Measurements from ENCODE around the gene FTCD.

FTCD gene

GRCh38 chr21:46126309-46127238, 28.8 kb downstream of the FTCD start:
- H3K4me1 ChIP-seq (ENCODE audit: control insufficient read depth, low read depth, low read length), result no peaks in the 10 kb centered on the region
- no peaks in the 10 kb centered on the region for H3K36me3 ChIP-seq (ENCODE audit: control insufficient read depth, low read depth, low read length)
- H3K27ac ChIP-seq (ENCODE audit: low read length), result no peak overlapping the region
- H3K9me3 ChIP-seq (ENCODE audit: control insufficient read depth, low read depth, low read length), result no peaks in the 10 kb centered on the region
- no peak overlapping the region for H3K9ac ChIP-seq (ENCODE audit: low read length)
- H3K27me3 ChIP-seq (ENCODE audit: control insufficient read depth, insufficient read depth, low read length), result no peaks in the 10 kb centered on the region
- no peak overlapping the region for H3K4me3 ChIP-seq (ENCODE audit: low read length)

GRCh38 chr21:46125846-46126301, 29.5 kb downstream of the FTCD start:
- Histone ChIP-seq H3K27me3 (ENCODE audit: control insufficient read depth, insufficient read depth, low read length) (no peaks in the 10 kb centered on the region), H3K4me3 (ENCODE audit: low read length) (no peak overlapping the region), H3K4me1 (ENCODE audit: control insufficient read depth, low read depth, low read length) (no peaks in the 10 kb centered on the region), H3K9me3 (ENCODE audit: control insufficient read depth, low read depth, low read length) (no peaks in the 10 kb centered on the region), H3K27ac (ENCODE audit: low read length) (no peak overlapping the region), H3K9ac (ENCODE audit: low read length) (no peak overlapping the region), H3K36me3 (ENCODE audit: control insufficient read depth, low read depth, low read length) (no peaks in the 10 kb centered on the region)

GRCh38 chr21:46124926-46125845, 30.2 kb downstream of the FTCD start:
- no peaks in the 10 kb centered on the region for H3K36me3 ChIP-seq (ENCODE audit: control insufficient read depth, low read depth, low read length)
- H3K9ac ChIP-seq (ENCODE audit: low read length), result no peak overlapping the region
- H3K4me1 ChIP-seq (ENCODE audit: control insufficient read depth, low read depth, low read length), result no peaks in the 10 kb centered on the region
- H3K4me3 ChIP-seq (ENCODE audit: low read length), result no peak overlapping the region
- H3K27me3 ChIP-seq (ENCODE audit: control insufficient read depth, insufficient read depth, low read length), result no peaks in the 10 kb centered on the region
- H3K9me3 ChIP-seq (ENCODE audit: control insufficient read depth, low read depth, low read length), result no peaks in the 10 kb centered on the region
- H3K27ac ChIP-seq (ENCODE audit: low read length), result no peak overlapping the region

- no peaks in the 10 kb centered on the region for H3K27me3 ChIP-seq (ENCODE audit: control insufficient read depth, insufficient read depth, low read length)
- no peak overlapping the region for H3K9ac ChIP-seq (ENCODE audit: low read length)
- H3K4me1 ChIP-seq (ENCODE audit: control insufficient read depth, low read depth, low read length), result no peaks in the 10 kb centered on the region
- H3K9me3 ChIP-seq (ENCODE audit: control insufficient read depth, low read depth, low read length), result no peaks in the 10 kb centered on the region
- no peaks in the 10 kb centered on the region for H3K36me3 ChIP-seq (ENCODE audit: control insufficient read depth, low read depth, low read length)
- H3K4me3 ChIP-seq (ENCODE audit: low read length), result no peak overlapping the region
- no peak overlapping the region for H3K27ac ChIP-seq (ENCODE audit: low read length)
Measured at GRCh38 chr21:46124083-46124925, 31.1 kb downstream of the FTCD start.

GRCh38 chr21:46122758-46123683, 32.4 kb downstream of the FTCD start:
- H3K9ac ChIP-seq (ENCODE audit: low read length), result no peak overlapping the region
- H3K36me3 ChIP-seq (ENCODE audit: control insufficient read depth, low read depth, low read length), result no peaks in the 10 kb centered on the region

GRCh38 chr21:46122237-46122671, 33.1 kb downstream of the FTCD start:
- Histone ChIP-seq H3K27me3 (ENCODE audit: control insufficient read depth, insufficient read depth, low read length) (no peaks in the 10 kb centered on the region), H3K36me3 (ENCODE audit: control insufficient read depth, low read depth, low read length) (no peaks in the 10 kb centered on the region), H3K4me1 (ENCODE audit: control insufficient read depth, low read depth, low read length) (no peaks in the 10 kb centered on the region), H3K4me3 (ENCODE audit: low read length) (no peak overlapping the region), H3K9ac (ENCODE audit: low read length) (no peak overlapping the region), H3K27ac (ENCODE audit: low read length) (no peak overlapping the region), H3K9me3 (ENCODE audit: control insufficient read depth, low read depth, low read length) (no peaks in the 10 kb centered on the region)

More at GRCh38 chr21:46122758-46123683, 32.4 kb downstream of the FTCD start:
- H3K27me3 ChIP-seq (ENCODE audit: control insufficient read depth, insufficient read depth, low read length), result no peaks in the 10 kb centered on the region
- H3K4me3 ChIP-seq (ENCODE audit: low read length), result no peak overlapping the region
- H3K4me1 ChIP-seq (ENCODE audit: control insufficient read depth, low read depth, low read length), result no peaks in the 10 kb centered on the region
- H3K9me3 ChIP-seq (ENCODE audit: control insufficient read depth, low read depth, low read length), result no peaks in the 10 kb centered on the region
- H3K27ac ChIP-seq (ENCODE audit: low read length), result no peak overlapping the region

GRCh38 chr21:46121286-46122221, 33.8 kb downstream of the FTCD start:
- Histone ChIP-seq H3K4me3 (ENCODE audit: low read length) (no peak overlapping the region), H3K36me3 (ENCODE audit: control insufficient read depth, low read depth, low read length) (no peaks in the 10 kb centered on the region), H3K27me3 (ENCODE audit: control insufficient read depth, insufficient read depth, low read length) (no peaks in the 10 kb centered on the region), H3K4me1 (ENCODE audit: control insufficient read depth, low read depth, low read length) (no peaks in the 10 kb centered on the region), H3K27ac (ENCODE audit: low read length) (no peak overlapping the region), H3K9me3 (ENCODE audit: control insufficient read depth, low read depth, low read length) (no peaks in the 10 kb centered on the region), H3K9ac (ENCODE audit: low read length) (no peak overlapping the region)

GRCh38 chr21:46120301-46121285, 34.8 kb downstream of the FTCD start:
- Histone ChIP-seq H3K9ac (ENCODE audit: low read length) (no peak overlapping the region), H3K4me3 (ENCODE audit: low read length) (no peak overlapping the region), H3K4me1 (ENCODE audit: control insufficient read depth, low read depth, low read length) (no peaks in the 10 kb centered on the region), H3K36me3 (ENCODE audit: control insufficient read depth, low read depth, low read length) (no peaks in the 10 kb centered on the region), H3K27me3 (ENCODE audit: control insufficient read depth, insufficient read depth, low read length) (no peaks in the 10 kb centered on the region), H3K9me3 (ENCODE audit: control insufficient read depth, low read depth, low read length) (no peaks in the 10 kb centered on the region), H3K27ac (ENCODE audit: low read length) (no peak overlapping the region)

Data from iPS-18a (cell line).